ENCODE measurements around the gene RTP3. TPM values are rescaled to one million over a fixed set of nuclear protein-coding genes. Genes with fewer than 3 reads are reported as not detected.

Gene RTP3
- polyA plus RNA-seq, 1 donor from 2014 or later = not detected

- H3K9ac ChIP-seq (ENCODE audit: low read length) = no peak overlapping the region
- no peak overlapping the region for H3K4me3 ChIP-seq (ENCODE audit: low read length)
- no peak for TF ChIP-seq MXI1 (conservative IDR thresholded peaks at IDR 0.05; ENCODE audit: poor library complexity, severe bottlenecking)
- TF ChIP-seq TAF1 (IDR thresholded peaks at IDR 0.05; ENCODE audit: low read depth) = no peak
- TF ChIP-seq POLR2AphosphoS5 (IDR thresholded peaks at IDR 0.05) = no peak
- no peak for TF ChIP-seq CTCF (IDR thresholded peaks at IDR 0.05; ENCODE audit: poor library complexity, severe bottlenecking)
- TF ChIP-seq RAD21 (conservative IDR thresholded peaks at IDR 0.05) = no peak
- no peak for TF ChIP-seq EZH2 (IDR thresholded peaks at IDR 0.05; ENCODE audit: borderline replicate concordance, insufficient read depth, low read length, poor library complexity, severe bottlenecking)
- TF ChIP-seq EP300 (conservative IDR thresholded peaks at IDR 0.05; ENCODE audit: poor library complexity, severe bottlenecking) = no peak
- no peak for TF ChIP-seq REST (IDR thresholded peaks at IDR 0.05; ENCODE audit: borderline replicate concordance)
- TF ChIP-seq SMC3 (conservative IDR thresholded peaks at IDR 0.05; ENCODE audit: poor library complexity) = no peak
- H3K9me2 ChIP-seq (ENCODE audit: insufficient read depth, low read length) = no peaks in the 10 kb centered on the region
- H4K20me1 ChIP-seq (ENCODE audit: insufficient read depth) = no peaks in the 10 kb centered on the region
- H3K9me3 ChIP-seq (ENCODE audit: low read length) = no peaks in the 10 kb centered on the region
- no peak overlapping the region for H3K4me2 ChIP-seq (ENCODE audit: low read length)
- H3K27me3 ChIP-seq (ENCODE audit: insufficient read depth, low read depth, low read length) = no peaks in the 10 kb centered on the region
- no peaks in the 10 kb centered on the region for H3K36me3 ChIP-seq (ENCODE audit: insufficient read depth, low read length)
- H2AFZ ChIP-seq (ENCODE audit: low read depth, low read length) = no peak overlapping the region
- no peaks in the 10 kb centered on the region for H3F3A ChIP-seq (ENCODE audit: insufficient read depth, low read length, poor library complexity, severe bottlenecking)
- no peaks in the 10 kb centered on the region for H3K79me2 ChIP-seq (replicated peaks; ENCODE audit: insufficient read depth, low read length)
- no peak overlapping the region for H3K27ac ChIP-seq (ENCODE audit: low read length)
Observed at GRCh38 chr3:46542801-46543201, 45.0 kb downstream of the RTP3 start.

- no peak overlapping the region for H3K4me2 ChIP-seq (ENCODE audit: low read length)
- no peak overlapping the region for H3K27ac ChIP-seq (ENCODE audit: low read length)
- TF ChIP-seq REST (IDR thresholded peaks at IDR 0.05; ENCODE audit: borderline replicate concordance) (no peak), TAF1 (IDR thresholded peaks at IDR 0.05; ENCODE audit: low read depth) (no peak), MXI1 (conservative IDR thresholded peaks at IDR 0.05; ENCODE audit: poor library complexity, severe bottlenecking) (no peak), POLR2AphosphoS5 (IDR thresholded peaks at IDR 0.05) (no peak), SMC3 (conservative IDR thresholded peaks at IDR 0.05; ENCODE audit: poor library complexity) (no peak), RAD21 (conservative IDR thresholded peaks at IDR 0.05) (no peak), CTCF (IDR thresholded peaks at IDR 0.05; ENCODE audit: poor library complexity, severe bottlenecking) (no peak), EP300 (conservative IDR thresholded peaks at IDR 0.05; ENCODE audit: poor library complexity, severe bottlenecking) (no peak), EZH2 (IDR thresholded peaks at IDR 0.05; ENCODE audit: borderline replicate concordance, insufficient read depth, low read length, poor library complexity, severe bottlenecking) (no peak)
- H3K27me3 ChIP-seq (ENCODE audit: insufficient read depth, low read depth, low read length) = no peaks in the 10 kb centered on the region
- no peaks in the 10 kb centered on the region for H3K36me3 ChIP-seq (ENCODE audit: insufficient read depth, low read length)
- no peaks in the 10 kb centered on the region for H4K20me1 ChIP-seq (ENCODE audit: insufficient read depth)
- no peaks in the 10 kb centered on the region for H3F3A ChIP-seq (ENCODE audit: insufficient read depth, low read length, poor library complexity, severe bottlenecking)
- no peaks in the 10 kb centered on the region for H3K9me2 ChIP-seq (ENCODE audit: insufficient read depth, low read length)
- no peak overlapping the region for H3K4me3 ChIP-seq (ENCODE audit: low read length)
- H2AFZ ChIP-seq (ENCODE audit: low read depth, low read length) = no peak overlapping the region
- H3K9me3 ChIP-seq (ENCODE audit: low read length) = no peaks in the 10 kb centered on the region
- H3K9ac ChIP-seq (ENCODE audit: low read length) = no peak overlapping the region
- no peaks in the 10 kb centered on the region for H3K79me2 ChIP-seq (replicated peaks; ENCODE audit: insufficient read depth, low read length)
Observed at GRCh38 chr3:46544771-46545503, 47.2 kb downstream of the RTP3 start.

Data from neural cell (in vitro differentiated cells).